GM18951 (cell line): Measurements from ENCODE around the gene SLC8A2.

Experiments used
- POLR2A ChIP-seq: IDR thresholded peaks from 4 replicates; pipeline ENCODE4 v1.6.1; 2011; ENCODE audit warnings: mild to moderate bottlenecking; ENCODE audit not compliant: insufficient read length, insufficient read depth; ENCODE audit errors: extremely low read depth
- in situ Hi-C: fragments of 300-500 bp; cut with MboI; formaldehyde crosslinking; loops from one replicate; pipeline ENCODE4 v1.12.0; 2022; ENCODE audit warnings: low sequenced_read_pairs, mixed read lengths, inconsistent platforms; ENCODE audit not compliant: unreplicated experiment

The SLC8A2 gene

DNA sequence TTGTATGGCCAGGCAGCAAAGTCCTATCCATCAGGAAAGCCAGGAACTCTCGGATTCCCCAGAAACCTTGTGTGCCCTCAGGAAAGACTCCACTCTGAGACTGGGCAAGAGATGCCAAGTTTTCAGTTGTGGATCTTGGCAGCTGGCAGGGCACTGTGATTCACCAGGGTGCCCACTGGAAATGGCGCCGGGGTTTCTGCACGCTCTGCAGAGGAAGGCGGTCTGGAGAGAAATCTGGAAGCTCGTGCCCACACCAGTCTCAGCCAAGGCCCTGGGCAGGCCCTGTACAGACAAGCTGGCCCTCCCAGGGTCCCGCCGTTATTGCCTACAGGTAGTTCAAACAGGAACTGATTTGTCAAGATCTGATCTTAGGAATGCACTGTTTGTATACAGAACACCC is 38.3 kb upstream of the SLC8A2 start:
- in situ Hi-C loops: no loop called here
- TF ChIP-seq POLR2A: no peak

DNA sequence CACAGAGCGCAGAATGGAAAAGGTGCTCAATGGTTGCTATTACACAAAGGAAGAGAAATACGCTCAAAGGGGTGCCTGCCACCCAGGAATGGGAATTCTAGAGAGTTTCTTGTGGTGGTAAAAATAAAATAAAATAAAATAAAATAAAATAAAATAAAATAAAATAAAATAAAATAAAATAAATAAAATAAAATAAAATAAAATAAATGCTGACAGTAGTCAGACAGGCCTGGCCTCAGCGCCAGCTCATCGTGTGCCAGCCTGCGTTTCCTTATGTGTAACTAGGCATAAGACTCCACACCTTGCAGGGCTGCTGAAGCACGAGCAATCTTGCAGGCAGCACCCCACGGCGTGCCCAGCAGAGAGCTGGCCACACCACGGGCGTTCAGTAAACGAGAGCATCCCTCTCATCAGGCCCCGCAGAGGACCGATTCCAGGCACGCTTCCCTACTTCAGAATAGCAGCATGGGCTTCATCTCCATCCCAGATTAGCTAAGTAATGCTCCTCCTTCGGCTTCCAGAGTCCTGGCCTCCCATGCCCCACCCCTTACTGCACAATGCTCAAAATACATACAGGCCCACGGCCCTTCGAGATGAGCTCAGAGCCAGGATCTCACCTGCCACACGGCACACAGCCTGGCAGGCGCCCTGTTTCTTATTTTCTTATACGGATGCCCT is 37.6 kb upstream of the SLC8A2 start:
- no peak for TF ChIP-seq POLR2A

DNA sequence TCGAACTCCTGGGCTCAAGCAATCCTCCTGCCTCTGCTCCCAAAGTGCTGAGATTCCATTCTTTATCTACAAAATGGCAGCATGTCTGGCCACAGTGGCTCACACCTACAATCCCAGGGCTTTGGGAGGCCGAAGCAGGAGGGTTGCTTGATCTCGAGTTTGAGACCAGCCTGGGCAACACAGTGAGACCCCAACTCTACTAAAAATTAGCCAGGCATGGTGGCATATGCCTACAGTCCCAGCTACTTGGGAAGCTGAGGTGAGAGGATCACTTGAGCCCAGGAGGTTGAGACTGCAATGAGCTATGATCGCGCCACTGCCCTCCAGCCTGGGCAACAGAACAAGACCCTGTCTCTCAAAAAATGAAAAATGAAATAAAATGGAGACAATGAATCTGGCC is 37.0 kb upstream of the SLC8A2 start:
- no peak for TF ChIP-seq POLR2A
- in situ Hi-C loops: no loop called here

More for the DNA sequence above, 37.6 kb upstream of the SLC8A2 start:
- in situ Hi-C loops: no loop called here

DNA sequence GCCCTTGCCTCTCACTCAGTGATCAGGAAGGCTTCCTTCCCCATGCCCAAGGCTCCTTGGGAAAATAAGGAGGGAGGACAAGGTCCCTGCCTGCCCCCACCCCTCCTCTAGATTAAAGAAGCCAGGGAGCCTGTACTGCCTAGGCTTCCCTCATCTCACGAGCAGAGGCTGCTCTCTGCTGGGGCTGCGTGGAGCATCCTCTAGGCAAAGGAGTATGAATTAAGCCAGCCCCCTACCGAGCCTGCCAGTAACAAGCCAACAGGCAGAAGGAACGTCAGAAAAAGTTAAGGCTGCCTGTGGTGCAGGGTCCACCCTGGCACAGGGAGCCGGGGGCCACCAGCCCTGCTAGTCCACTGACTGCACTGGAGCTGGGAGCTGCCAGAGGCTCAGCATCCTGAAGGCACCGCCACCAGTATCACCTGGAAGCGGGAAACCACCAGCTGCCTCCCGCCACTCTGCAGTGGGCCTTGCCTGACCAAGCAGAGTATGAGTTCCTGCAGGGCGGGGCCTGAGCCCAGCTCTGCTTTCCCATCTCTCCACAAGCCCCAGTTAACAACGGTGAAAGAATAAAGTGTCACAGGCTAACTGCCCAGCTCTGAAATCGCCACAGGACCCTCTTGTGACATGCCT is 36.3 kb upstream of the SLC8A2 start:
- no peak for TF ChIP-seq POLR2A
- in situ Hi-C loops: no loop called here

DNA sequence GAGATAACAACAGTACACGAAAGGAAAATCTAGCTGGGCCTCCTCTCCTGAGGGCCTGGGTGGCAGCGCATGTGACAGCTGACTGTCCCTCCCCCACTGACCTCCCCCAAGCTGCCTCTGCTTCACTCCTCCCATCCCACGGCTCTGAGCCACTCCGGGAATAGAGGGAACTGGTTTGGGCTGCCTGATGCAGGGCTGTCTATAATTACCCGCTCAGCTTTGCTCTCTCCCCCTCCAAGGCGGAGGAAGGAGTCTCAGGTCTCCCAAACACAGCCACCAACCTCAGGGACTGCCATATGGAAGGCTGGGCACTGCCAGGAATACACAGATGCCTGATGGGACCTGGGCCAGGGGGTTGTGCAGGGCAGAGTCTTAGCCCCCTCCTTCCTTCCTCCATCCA is 35.3 kb upstream of the SLC8A2 start:
- TF ChIP-seq POLR2A: no peak
- in situ Hi-C loops: no loop called here

DNA sequence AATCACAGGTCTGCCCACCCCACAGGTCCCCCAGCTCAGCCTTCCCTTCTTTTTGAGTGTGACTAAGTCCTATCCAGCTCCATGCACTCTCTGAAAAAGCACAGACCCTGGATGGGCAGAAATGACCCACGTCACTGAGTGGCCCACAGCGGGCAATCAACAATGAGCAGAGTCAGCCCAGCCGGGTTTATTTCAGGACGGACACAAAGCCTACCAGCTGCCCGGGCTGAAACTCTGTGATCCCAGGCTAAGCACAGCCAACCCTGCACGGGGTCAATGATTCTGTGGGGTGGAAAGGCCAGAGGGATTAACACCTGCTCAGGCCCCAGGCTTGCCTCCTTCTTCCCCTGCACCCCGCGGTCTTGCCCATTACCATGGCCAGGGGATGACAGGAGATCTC is 34.8 kb upstream of the SLC8A2 start:
- no peak for TF ChIP-seq POLR2A
- in situ Hi-C loops: no loop called here

DNA sequence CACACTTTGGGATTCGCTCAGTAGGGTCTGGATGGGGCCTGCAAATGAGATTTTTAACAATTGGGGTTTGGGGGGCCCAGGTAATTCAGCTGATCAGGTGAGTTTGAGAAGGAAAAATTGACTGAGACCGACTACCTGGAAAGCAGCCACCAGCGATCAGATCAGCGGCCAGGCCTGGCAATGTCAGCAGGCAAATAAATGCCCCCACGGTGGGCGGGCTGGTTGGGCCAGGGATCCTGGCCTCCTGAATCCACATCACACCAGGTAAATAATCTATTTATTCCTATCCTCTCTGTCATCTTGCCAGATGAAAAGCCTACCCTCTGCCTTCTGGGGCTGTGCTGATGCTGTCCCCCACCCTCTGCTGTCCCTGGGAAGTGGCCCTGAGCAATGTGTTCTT is 33.8 kb upstream of the SLC8A2 start:
- no peak for TF ChIP-seq POLR2A
- in situ Hi-C loops: no loop called here

DNA sequence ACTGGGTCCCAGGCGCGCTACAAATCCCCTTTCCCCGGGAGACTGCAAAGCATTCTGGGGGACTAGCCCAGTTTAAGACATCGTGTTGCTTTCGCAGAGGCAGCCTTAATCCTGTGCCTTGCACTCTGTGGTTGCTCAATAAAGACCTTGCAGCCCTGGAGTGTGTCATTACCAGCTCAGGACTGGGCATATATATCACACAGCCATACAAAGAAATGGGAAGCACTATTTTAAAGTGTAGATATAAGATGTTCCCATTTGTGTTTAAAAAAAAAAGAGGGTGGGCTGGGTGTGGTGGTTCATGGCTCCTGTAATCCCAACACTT is 32.1 kb upstream of the SLC8A2 start:
- in situ Hi-C loops: no loop called here
- TF ChIP-seq POLR2A: no peak

DNA sequence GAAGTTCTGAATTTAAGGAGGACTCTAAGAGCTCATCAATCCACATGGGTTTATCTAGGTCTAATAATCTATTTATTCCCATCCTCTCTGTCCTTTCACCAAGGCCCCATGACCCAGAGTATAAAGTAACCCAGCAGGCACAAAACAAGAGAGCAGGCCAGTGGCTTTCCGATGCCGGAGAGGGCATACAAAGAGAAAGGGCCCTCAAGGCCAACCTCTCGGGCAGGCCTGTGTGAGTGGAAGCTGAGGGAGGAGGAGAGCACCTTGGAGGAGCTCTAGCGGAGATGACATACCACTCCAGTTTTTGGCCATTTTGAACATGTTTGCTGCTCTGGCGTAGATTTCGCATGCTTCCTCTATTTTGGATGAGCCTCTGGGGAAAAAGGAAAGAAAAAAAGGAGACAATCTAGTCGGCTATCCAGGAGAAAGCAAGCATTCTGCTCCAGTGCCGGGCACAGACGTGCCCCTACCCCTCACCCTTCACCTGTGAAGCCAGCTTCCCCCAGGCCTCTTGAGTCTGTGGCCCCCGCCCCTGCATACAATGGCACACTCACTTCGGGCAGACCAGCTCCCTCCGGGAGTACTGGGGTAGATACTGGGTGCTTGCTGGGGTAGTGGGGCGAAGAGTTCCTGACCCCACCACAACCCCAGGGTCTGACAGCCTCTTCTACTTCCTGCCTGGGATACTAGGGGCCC is 31.6 kb upstream of the SLC8A2 start:
- in situ Hi-C loops: no loop called here

DNA sequence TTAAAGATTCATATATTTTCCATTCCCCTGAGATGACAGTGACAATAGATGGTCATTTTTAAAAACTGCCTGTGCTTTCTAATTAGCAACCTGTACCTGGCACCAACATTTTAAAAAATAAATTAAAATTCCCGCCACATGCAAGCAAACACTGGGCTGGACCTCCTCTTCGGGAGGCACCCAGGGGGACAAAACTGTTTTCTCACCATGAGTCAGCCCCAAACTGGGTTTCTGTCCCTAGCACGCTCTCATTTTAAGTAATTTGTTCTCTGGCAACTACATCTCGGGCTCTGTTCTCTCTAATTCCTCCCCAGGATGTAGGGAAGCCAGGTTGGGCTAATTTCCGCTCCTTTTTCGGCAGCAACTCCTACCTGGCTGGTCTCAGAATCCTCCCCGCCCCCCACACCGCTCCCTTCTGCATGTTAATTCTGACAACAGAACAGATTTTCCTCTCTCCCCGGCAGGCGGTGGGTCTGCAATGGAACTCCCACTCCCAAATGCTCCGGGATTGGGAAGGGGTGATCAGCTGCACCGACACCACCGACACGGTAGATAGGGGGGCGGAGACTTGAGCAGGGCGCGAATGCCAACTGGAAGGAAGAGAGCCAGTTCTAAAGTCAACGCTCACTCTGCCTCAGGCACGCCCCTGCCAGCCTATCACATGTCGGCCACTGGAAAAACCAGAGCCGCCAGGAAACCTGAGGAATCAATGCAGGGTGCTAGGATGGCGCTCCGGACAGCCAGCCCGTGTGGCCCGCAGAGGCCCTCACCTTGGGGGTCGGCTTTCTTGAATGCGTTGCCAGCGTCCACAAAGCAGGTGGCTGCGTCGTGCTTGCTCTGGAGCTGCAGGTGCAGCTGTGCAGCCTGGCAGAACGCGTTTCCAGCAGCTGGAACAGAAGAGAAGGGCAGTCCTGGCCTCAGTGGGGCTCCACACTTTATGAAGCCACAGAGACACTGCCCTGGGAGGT is 28.5 kb upstream of the SLC8A2 start:
- in situ Hi-C loops: no loop called here

More for the DNA sequence above, 31.6 kb upstream of the SLC8A2 start:
- TF ChIP-seq POLR2A: no peak

DNA sequence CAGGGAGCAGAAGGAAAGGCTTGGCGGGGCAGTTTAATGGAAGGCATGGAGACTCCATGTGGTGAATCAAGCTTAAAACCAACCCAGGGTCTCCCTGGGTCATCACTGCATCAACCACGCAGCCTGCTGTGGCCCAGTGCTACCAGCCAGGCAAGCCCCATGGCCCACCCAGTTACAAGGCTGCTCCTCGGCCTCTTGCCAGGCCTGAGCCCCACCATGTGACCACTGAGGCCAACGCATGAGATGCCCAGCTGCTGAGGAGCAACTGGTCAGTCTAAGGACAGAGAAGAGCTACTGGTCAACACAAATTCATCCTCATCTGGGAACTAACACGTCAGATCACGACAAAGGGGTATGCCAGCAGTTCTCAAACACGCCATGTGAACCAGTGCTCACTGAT is 27.7 kb upstream of the SLC8A2 start:
- TF ChIP-seq POLR2A: no peak
- in situ Hi-C loops: no loop called here

More for the DNA sequence above, 28.5 kb upstream of the SLC8A2 start:
- TF ChIP-seq POLR2A: no peak

DNA sequence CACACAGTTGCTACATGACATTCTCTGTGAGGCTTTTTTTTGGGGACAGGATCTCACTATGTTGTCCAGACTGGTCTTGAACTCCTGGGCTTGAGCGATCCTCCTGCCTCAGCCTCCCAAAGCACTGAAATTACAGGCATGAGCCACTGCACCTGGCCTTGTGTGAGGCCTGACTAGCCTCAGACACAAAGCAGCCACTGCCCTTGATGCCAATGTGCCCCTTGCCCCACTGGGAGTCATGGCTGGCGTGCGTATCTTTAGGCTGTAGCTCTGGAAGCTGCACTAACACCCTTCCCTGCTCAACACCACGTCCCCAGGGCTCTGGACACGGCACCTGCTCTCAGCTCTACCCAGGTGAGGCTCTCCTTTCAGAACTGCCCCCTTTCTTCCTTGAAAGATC is 26.9 kb upstream of the SLC8A2 start:
- in situ Hi-C loops: no loop called here

More for the DNA sequence above, 26.9 kb upstream of the SLC8A2 start:
- TF ChIP-seq POLR2A: no peak
